IPS-11a (cell line): ENCODE measurements around the gene GEMIN4.
"Not testable (repeated sequence)": the region's sequence is repeated elsewhere in the genome, so short reads cannot be mapped to it uniquely, and the experiment has no call there.

Experiments used
- H3K4me3 ChIP-seq: one replicate; pipeline ENCODE4 v1.5.1; 2013; ENCODE audit warnings: low read depth, low read length, control low read depth

GEMIN4 gene

GRCh38 chr17:752002-752619 lies at the start of gene GEMIN4:
Gene GEMIN4, minus strand, starts transcription at chr17:752264. Its CDS starts 122 bp downstream, at chr17:752142.
- H3K4me3 ChIP-seq, result peak within 1 kb of the TSS; percentile 91

GRCh38 chr17:801660-802059 lies 49.6 kb upstream of the GEMIN4 start:
- H3K4me3 ChIP-seq, result no peak overlapping the region

- H3K4me3 ChIP-seq, result no peak overlapping the region
Observed at GRCh38 chr17:800446-801242, 48.6 kb upstream of the GEMIN4 start.

GRCh38 chr17:799261-799660 lies 47.2 kb upstream of the GEMIN4 start:
- H3K4me3 ChIP-seq, result no peak overlapping the region

- H3K4me3 ChIP-seq, result no peak overlapping the region
Observed at GRCh38 chr17:798246-798645, 46.2 kb upstream of the GEMIN4 start.

- H3K4me3 ChIP-seq, result no peak overlapping the region
Observed at GRCh38 chr17:797236-797840, 45.3 kb upstream of the GEMIN4 start.

- no peak overlapping the region for H3K4me3 ChIP-seq
Observed at GRCh38 chr17:796609-797008, 44.5 kb upstream of the GEMIN4 start.

- no peak overlapping the region for H3K4me3 ChIP-seq
Observed at GRCh38 chr17:795721-796120, 43.7 kb upstream of the GEMIN4 start.

GRCh38 chr17:795276-795675 lies 43.2 kb upstream of the GEMIN4 start:
- H3K4me3 ChIP-seq, result no peak overlapping the region

- H3K4me3 ChIP-seq, result no peak overlapping the region
Observed at GRCh38 chr17:794876-795275, 42.8 kb upstream of the GEMIN4 start.

- no peak overlapping the region for H3K4me3 ChIP-seq
Observed at GRCh38 chr17:792277-792676, 40.2 kb upstream of the GEMIN4 start.

- no peak overlapping the region for H3K4me3 ChIP-seq
Observed at GRCh38 chr17:791829-792228, 39.8 kb upstream of the GEMIN4 start.

GRCh38 chr17:790874-791247 lies 38.8 kb upstream of the GEMIN4 start:
- H3K4me3 ChIP-seq, result not testable (repeated sequence)

GRCh38 chr17:789931-790873 lies 38.1 kb upstream of the GEMIN4 start:
- H3K4me3 ChIP-seq, result not testable (repeated sequence)

- H3K4me3 ChIP-seq, result no peak overlapping the region
Observed at GRCh38 chr17:789160-789840, 37.2 kb upstream of the GEMIN4 start.

GRCh38 chr17:788551-788950 lies 36.5 kb upstream of the GEMIN4 start:
- no peak overlapping the region for H3K4me3 ChIP-seq

GRCh38 chr17:787641-788221 lies 35.7 kb upstream of the GEMIN4 start:
- no peak overlapping the region for H3K4me3 ChIP-seq

GRCh38 chr17:785901-786300 lies 33.8 kb upstream of the GEMIN4 start:
- not testable (repeated sequence) for H3K4me3 ChIP-seq

GRCh38 chr17:784143-784542 lies 32.1 kb upstream of the GEMIN4 start:
- H3K4me3 ChIP-seq, result no peak overlapping the region
